ENCODE measurements around the gene PPP6R1. TPM values are rescaled to one million over a fixed set of nuclear protein-coding genes. Genes with fewer than 3 reads are reported as not detected.

The PPP6R1 gene
- total and polyA plus RNA-seq, 4 donors, result 37.3 to 86.3 (median 48.1) TPM

DNA sequence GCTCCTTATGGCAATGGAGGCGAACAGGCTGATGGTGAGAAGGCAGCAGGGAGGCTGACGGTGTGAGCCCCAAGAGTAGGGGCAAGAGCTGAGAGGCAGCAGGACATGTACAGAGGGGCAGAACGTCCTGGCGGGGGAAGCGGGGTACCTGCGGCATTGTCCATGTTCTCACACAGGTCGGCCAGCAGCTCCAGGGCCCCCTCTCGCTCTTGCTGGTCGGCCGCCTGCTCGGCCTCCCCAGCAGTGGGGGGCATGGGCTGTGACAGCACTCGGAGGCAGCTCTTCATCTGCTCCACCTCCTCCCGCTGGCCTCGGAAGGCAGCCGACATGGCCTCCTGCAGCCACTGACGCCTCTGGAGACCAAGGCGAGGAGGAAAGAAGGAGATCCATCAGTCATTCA lies 18.7 kb upstream of the PPP6R1 start:
- no peak for TF ChIP-seq CTCF (IDR thresholded peaks at IDR 0.05; ENCODE audit: control extremely low read depth, extremely low read depth)
- H3K27me3 ChIP-seq (ENCODE audit: control insufficient read depth in 3 of 3, insufficient read depth in 3 of 3, low read length in 2 of 3), result no peaks in the 10 kb centered on the region
- WGBS, 2 donors, result 90 to 95% methylated on average over 17 of the region's 17 CpGs
- H3K4me1 ChIP-seq (ENCODE audit: control insufficient read depth in 5 of 5, insufficient read depth in 5 of 5, low read length in 5 of 5), result peaks cover 4 to 15% (median 6%) of the 10 kb centered on the region in 5 donors
- H3K9ac ChIP-seq (ENCODE audit: insufficient read depth in 1 of 2, low read length in 2 of 2), result no peak overlapping the region
- ATAC-seq (ENCODE audit: insufficient read depth, low FRiP score) (no peak), DNase-seq (no peak)
- H3K4me3 ChIP-seq, result no peak overlapping the region
- no peak overlapping the region for H3K27ac ChIP-seq (ENCODE audit: low read depth in 1 of 2, low read length in 1 of 2)
- H3K36me3 ChIP-seq (ENCODE audit: control insufficient read depth in 4 of 4, insufficient read depth in 4 of 4, low read length in 4 of 4), result peaks cover 0 to 29% (median 8%) of the 10 kb centered on the region in 4 donors
- H3K9me3 ChIP-seq (ENCODE audit: control insufficient read depth in 4 of 4, insufficient read depth in 3 of 4, low read length in 3 of 4), result no peaks in the 10 kb centered on the region

- Histone ChIP-seq H3K27ac (ENCODE audit: low read depth in 1 of 2, low read length in 1 of 2) (no peak overlapping the region), H3K4me3 (no peak overlapping the region), H3K36me3 (ENCODE audit: control insufficient read depth in 4 of 4, insufficient read depth in 4 of 4, low read length in 4 of 4) (peaks cover 3 to 29% (median 8%) of the 10 kb centered on the region in 4 donors), H3K27me3 (ENCODE audit: control insufficient read depth in 3 of 3, insufficient read depth in 3 of 3, low read length in 2 of 3) (no peaks in the 10 kb centered on the region), H3K9me3 (ENCODE audit: control insufficient read depth in 4 of 4, insufficient read depth in 3 of 4, low read length in 3 of 4) (no peaks in the 10 kb centered on the region), H3K9ac (ENCODE audit: insufficient read depth in 1 of 2, low read length in 2 of 2) (no peak overlapping the region), H3K4me1 (ENCODE audit: control insufficient read depth in 5 of 5, insufficient read depth in 5 of 5, low read length in 5 of 5) (peaks cover 4 to 15% (median 6%) of the 10 kb centered on the region in 5 donors)
- WGBS, 2 donors, result 84 to 89% methylated on average over 15 of the region's 15 CpGs
- ATAC-seq (ENCODE audit: insufficient read depth, low FRiP score) (no peak), DNase-seq (no peak)
- no peak for TF ChIP-seq CTCF (IDR thresholded peaks at IDR 0.05; ENCODE audit: control extremely low read depth, extremely low read depth)
Measured at GRCh38 chr19:55276720-55277430, 18.1 kb upstream of the PPP6R1 start.

GRCh38 chr19:55275851-55276719 lies 17.3 kb upstream of the PPP6R1 start:
- ATAC-seq (ENCODE audit: insufficient read depth, low FRiP score) (no peak), DNase-seq (no peak)
- Histone ChIP-seq H3K27me3 (ENCODE audit: control insufficient read depth in 3 of 3, insufficient read depth in 3 of 3, low read length in 2 of 3) (no peaks in the 10 kb centered on the region), H3K27ac (ENCODE audit: low read depth in 1 of 2, low read length in 1 of 2) (no peak overlapping the region), H3K9me3 (ENCODE audit: control insufficient read depth in 4 of 4, insufficient read depth in 3 of 4, low read length in 3 of 4) (no peaks in the 10 kb centered on the region), H3K4me1 (ENCODE audit: control insufficient read depth in 5 of 5, insufficient read depth in 5 of 5, low read length in 5 of 5) (peaks cover 3 to 15% (median 6%) of the 10 kb centered on the region in 5 donors), H3K4me3 (no peak overlapping the region), H3K36me3 (ENCODE audit: control insufficient read depth in 4 of 4, insufficient read depth in 4 of 4, low read length in 4 of 4) (peaks cover 3 to 34% (median 8%) of the 10 kb centered on the region in 4 donors), H3K9ac (ENCODE audit: insufficient read depth in 1 of 2, low read length in 2 of 2) (no peak overlapping the region)
- TF ChIP-seq CTCF (IDR thresholded peaks at IDR 0.05; ENCODE audit: control extremely low read depth, extremely low read depth), result no peak
- WGBS, 2 donors, result 78 to 85% methylated on average over 17 of the region's 17 CpGs
